SKM-1 (cell line): ENCODE data around the gene B3GNT3.
"Not testable (repeated sequence)": the region's sequence is repeated elsewhere in the genome, so short reads cannot be mapped to it uniquely, and the experiment has no call there.

Source experiments
- DNase-seq: peaks from one replicate; lab custom pipeline; 2025; ENCODE audit not compliant: unreplicated experiment; lab: John Stamatoyannopoulos, UW

B3GNT3 gene

GRCh38 chr19:17796838-17797423 lies 2.0 kb downstream of the B3GNT3 start:
- no peak for DNase-seq

DNA sequence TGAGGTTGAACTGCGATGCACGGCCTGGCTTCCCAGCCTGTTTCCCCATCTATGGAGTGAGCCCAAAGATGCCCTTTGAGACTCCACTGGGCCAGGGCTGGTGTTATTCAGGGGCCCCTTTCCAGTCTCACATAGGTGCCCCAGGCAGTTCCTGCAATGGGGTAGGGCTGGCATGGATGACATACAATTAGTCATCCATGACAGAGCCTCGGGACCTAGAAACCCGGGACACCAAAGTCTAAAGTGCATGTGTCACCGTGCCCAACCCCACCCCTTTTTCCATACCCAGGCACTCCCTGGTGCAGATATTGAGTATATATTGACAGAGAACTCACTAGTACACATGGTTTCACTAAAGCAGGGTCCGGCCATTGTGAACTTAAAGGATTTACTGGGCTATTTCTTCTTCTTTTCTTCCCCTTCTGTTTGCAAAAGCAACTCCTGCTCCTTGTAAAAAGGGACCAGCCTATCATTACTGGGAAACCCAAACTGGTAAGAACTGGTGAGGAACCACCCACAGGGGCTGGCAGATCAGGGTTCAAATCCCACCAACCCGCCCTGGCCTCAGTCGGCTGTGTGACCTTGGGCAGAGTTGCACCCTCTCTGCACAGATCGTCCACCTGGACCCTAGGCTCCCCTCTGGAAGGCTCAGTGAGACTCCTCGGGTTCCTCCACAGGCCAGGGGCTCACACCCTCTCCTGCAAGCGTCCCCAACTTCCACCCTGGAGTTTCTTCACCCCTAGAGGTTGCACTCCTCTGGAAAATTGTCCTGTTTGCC lies 2.7 kb downstream of the B3GNT3 start:
- no peak for DNase-seq

DNA sequence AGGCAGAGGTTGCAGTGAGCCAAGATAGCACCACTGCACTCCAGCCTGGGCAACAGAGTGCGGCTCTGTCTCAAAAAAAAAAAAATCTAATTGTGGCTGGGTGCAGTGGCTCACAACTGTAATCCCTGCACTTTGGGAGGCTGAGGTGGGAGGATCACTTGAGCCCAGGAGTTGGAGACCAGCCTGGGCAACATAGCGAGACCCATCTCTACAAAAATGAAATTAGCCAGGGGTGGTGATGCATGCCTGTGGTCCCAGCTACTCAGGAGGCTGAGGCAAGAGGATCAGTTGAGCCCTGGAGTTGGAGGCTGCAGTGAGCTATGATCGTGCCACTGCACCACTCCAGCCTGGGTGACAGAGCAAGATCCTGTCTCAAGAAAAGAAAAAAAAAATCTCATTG lies 3.7 kb downstream of the B3GNT3 start:
- not testable (repeated sequence) for DNase-seq

- no peak for DNase-seq
Measured at GRCh38 chr19:17802137-17802858, 7.4 kb downstream of the B3GNT3 start.

DNA sequence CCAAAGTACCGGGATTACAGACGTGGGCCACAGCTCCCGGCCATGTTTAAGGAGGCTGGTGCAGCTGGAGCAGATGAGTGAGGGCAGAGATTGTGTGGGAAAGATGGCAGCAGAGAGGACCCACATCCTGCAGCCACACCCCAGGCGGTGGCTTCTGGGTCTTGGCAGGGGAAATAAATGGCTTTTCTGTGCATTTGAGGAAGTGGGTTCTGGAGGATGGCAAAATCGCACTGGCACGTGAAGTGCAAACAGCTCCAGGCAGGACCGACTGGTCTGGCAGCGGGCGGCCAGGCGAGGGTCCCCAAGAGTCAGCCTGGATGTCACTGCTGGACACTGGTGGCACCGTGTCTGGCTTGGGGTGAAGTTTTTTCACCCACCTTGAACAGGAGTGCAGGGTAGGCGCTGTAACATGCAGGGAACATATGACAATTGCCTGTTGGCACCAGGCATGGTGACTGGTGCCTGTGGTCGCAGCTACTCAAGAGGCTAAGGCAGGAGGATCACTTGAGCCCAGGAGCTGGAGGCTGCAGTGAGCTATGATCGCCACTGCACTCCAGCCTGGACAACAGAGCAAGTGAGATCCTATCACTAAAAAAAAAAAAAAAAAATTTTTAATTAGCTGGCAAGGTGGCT lies 8.4 kb downstream of the B3GNT3 start:
- DNase-seq: no peak

DNA sequence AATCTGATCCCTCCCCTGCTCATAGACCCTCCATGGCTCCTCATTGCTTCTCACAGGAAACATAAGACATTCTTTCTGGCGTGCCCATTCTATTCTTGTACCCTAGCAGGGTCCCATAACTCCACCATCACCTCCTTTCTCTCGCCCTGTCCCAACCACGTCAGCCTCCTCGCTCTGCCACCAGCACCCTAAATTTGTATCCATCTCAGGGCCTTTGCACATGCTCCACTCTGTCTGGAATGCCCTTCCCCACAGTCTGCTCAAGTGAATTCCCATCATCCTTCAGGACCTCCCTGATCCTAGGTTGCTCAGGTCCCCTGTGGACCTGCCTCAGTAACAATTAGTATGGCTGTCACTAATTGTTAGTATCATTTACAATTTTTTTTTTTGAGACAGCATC lies 10.5 kb downstream of the B3GNT3 start:
- no peak for DNase-seq

DNA sequence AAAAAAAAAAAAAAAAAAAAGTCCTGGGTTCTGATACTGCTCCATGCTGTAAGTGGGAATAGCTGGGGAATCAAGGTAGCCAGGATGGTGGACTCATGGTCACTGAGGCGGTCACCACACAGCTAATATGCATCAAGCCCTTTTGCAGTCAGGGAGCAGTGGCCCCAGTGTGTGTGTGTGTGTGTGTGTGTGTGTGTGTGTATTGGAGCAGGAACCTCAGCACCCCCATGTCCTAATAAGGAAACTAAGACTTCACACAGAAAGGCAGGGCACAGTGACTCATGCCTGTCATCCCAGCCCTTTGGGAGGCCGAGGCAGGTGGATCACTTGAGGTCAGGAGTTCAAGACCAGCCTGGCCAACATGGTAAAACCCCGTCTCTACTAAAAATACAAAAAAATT lies 12.0 kb downstream of the B3GNT3 start:
- no peak for DNase-seq

DNA sequence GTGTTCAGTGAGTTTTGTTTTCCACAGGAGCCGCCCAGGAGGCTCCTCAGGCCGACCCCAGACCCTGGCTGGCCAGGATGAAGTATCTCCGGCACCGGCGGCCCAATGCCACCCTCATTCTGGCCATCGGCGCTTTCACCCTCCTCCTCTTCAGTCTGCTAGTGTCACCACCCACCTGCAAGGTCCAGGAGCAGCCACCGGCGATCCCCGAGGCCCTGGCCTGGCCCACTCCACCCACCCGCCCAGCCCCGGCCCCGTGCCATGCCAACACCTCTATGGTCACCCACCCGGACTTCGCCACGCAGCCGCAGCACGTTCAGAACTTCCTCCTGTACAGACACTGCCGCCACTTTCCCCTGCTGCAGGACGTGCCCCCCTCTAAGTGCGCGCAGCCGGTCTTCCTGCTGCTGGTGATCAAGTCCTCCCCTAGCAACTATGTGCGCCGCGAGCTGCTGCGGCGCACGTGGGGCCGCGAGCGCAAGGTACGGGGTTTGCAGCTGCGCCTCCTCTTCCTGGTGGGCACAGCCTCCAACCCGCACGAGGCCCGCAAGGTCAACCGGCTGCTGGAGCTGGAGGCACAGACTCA lies 12.9 kb downstream of the B3GNT3 start:
- no peak for DNase-seq

DNA sequence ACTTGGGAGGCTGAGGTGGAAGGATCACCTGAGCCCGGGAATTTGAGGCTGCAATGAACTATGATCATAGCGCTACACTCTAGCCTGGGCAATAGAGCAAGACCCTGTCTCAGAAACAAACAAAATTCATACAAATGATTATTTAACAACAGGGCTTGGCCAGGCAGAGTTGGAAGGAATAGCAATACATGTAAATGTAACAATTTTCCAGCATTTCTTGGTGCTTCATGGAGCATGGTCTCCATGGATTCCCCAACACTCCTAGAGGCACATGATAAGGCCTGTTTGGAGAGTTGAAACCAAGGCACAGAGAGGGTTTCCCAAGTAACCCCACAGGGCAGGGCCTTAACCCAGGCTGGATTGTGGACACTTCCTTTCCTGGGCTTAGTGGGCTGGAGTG lies 16.2 kb downstream of the B3GNT3 start:
- DNase-seq: no peak

GRCh38 chr19:17811681-17812080 lies 16.7 kb downstream of the B3GNT3 start:
- no peak for DNase-seq

DNA sequence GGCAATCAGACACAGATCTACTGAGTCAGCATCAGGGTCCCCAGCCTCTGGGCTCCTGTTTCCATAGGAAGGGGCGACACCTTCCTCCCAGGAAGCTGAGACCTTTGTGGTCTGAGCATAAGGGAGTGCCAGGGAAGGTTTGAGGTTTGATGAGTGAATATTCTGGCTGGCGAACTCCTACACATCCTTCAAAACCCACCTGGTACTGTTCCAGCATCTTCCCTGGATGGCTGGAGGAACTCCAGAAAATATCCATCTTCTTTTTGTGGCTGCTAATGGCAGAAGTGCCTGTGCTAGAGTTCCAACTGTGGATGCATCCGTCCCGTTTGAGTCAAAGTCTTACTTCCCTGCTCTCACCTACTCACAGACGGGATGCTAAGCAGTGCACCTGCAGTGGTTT lies 17.2 kb downstream of the B3GNT3 start:
- DNase-seq: no peak

DNA sequence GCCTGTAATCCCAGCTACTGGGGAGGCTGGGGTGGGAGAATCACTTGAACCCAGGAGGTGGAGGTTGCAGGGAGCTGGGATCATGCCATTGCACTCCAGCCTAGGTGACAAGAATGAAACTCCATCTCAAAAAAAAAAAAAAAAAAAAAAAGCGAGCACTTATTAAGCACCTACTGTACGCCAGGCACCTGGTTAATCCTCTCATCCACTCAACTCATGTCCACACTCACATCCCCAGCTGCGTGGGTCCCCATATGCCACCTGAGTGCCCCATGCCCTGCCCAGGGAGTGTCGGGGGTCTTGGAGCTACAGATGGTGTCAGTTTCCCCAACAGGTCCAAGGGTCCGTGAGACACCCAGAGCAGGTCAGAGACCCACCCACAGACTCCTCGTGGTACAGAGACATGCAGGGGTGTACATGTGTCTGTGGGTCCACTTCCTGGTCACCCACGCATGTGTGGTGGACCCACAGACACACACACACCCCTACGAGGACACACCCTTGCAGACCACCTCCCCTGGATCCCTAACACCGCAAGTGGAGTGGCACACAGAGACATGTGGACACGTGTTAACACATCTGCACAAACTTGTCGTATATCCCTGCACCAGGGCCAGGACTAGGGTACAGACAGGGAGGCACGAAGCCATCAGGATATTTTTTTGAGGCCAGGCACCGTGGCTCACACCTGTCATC lies 22.9 kb downstream of the B3GNT3 start:
- DNase-seq: no peak

GRCh38 chr19:17821190-17821589 lies 26.3 kb downstream of the B3GNT3 start, which contains the start of gene INSL3:
TSS of gene INSL3 (minus strand) at chr19:17821519. CDS start at chr19:17821506, 13 bp downstream.
- no peak for DNase-seq

- no peak for DNase-seq
Measured at GRCh38 chr19:17824339-17824738, 29.4 kb downstream of the B3GNT3 start.

DNA sequence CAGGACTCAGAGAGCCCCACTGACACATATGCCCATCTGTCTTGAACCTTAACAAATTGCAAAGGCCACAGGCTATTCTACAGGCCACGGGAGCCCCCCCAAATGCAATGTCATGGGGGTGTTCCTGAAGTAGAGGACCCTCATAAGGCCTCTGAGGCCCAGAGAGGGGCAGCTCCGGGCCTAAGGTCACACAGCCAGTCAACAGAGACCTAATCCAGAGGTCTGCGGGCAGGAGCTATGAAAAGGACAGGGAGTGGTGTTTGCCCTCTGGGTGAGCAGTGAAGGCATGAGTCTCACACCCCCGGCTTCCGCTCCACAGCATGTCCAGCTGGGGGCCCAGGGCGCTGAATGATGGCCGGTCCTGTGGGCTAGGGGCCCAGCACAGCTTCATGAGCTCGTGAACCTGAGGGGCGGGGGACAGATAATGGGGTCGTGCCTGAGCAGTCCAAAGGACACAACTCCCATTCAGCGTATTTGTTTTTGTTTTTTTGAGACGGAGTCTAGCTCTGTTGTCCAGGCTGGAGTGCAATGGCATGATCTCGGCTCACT lies 31.6 kb downstream of the B3GNT3 start:
- no peak for DNase-seq

- no peak for DNase-seq
Measured at GRCh38 chr19:17829855-17830566, 35.1 kb downstream of the B3GNT3 start.

GRCh38 chr19:17830567-17831418 lies 35.9 kb downstream of the B3GNT3 start:
- DNase-seq: no peak

- no peak for DNase-seq
Measured at GRCh38 chr19:17831419-17831888, 36.5 kb downstream of the B3GNT3 start.
